ENCODE data around the gene CHRNA4. TPM values are rescaled to one million over a fixed set of nuclear protein-coding genes. Genes with fewer than 3 reads are reported as not detected.

CHRNA4 gene
- polyA plus RNA-seq, 1 donor (not counting 4 experiments of a cell fraction or from before 2014, with no cell fraction given), result not detected

DNA sequence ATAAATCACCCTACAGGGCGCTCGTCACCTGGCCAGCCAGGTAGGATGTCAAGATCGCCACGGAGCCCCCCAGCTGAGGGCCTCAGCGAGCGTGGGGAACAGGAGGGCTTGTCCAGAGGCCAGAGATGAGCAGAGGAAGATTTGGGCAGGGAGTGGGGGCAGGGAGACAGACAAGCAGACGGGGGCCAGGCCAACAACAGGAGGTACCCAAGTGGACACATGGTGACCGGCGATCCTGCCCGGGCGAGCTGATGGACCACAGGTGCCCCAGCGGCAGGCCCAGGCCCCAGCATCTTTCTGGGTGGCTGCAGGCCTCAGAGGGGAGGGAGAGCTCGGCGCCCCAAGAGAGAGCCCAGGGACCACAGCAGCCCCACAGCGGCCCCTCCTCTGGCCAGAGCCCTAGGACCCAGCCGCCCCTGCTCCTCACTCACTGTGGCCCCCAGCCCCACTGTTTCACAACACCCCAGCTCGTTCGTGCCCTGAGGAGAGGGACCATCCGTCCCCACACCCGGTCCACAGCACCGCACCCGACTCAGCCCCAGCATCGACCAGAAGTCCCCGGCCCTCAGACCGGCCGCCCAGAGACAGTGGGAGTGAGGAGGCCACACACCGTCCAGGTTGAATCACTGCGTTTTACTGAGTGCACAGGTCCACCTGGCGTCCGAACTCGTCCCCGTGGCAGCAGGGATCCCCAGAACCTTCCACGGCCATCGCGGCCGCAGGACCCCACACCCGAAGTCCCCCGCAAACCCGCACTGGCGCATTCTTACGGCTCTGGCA lies 38.6 kb upstream of the CHRNA4 start:
- H3K36me3 ChIP-seq (ENCODE audit: control insufficient read depth in 2 of 2, extremely low read depth in 1 of 2, insufficient read depth in 2 of 2, low read length in 2 of 2), result no peaks in the 10 kb centered on the region
- no peaks in the 10 kb centered on the region for H3K79me2 ChIP-seq (ENCODE audit: control insufficient read depth, insufficient read depth, low read length)
- DNase-seq (ENCODE audit: low read depth, low spot score) (no peak), FAIRE-seq (no peak)
- TF ChIP-seq, protein P1, sequence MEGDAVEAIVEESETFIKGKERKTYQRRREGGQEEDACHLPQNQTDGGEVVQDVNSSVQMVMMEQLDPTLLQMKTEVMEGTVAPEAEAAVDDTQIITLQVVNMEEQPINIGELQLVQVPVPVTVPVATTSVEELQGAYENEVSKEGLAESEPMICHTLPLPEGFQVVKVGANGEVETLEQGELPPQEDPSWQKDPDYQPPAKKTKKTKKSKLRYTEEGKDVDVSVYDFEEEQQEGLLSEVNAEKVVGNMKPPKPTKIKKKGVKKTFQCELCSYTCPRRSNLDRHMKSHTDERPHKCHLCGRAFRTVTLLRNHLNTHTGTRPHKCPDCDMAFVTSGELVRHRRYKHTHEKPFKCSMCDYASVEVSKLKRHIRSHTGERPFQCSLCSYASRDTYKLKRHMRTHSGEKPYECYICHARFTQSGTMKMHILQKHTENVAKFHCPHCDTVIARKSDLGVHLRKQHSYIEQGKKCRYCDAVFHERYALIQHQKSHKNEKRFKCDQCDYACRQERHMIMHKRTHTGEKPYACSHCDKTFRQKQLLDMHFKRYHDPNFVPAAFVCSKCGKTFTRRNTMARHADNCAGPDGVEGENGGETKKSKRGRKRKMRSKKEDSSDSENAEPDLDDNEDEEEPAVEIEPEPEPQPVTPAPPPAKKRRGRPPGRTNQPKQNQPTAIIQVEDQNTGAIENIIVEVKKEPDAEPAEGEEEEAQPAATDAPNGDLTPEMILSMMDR (optimal IDR thresholded peaks at IDR 0.05 in 1 of 3, IDR thresholded peaks at IDR 0.05 in 1 of 3, conservative IDR thresholded peaks at IDR 0.05 in 1 of 3; ENCODE audit: extremely low read depth in 1 of 3, insufficient read depth in 2 of 3, low read length in 3 of 3), result no peak
- TF ChIP-seq EZH2 (IDR thresholded peaks at IDR 0.05; ENCODE audit: low read length), result no peak
- dilution Hi-C loops (cut with MboI; ENCODE audit: extremely low pct_ligation_motif_present, low sequenced_read_pairs), result no loop called here
- no peak overlapping the region for H3K4me3 ChIP-seq (ENCODE audit: control insufficient read depth in 2 of 3, extremely low read depth in 1 of 3, insufficient read depth in 2 of 3, low read depth in 1 of 3, low read length in 3 of 3)
- H3K27me3 ChIP-seq (ENCODE audit: control insufficient read depth, extremely low read depth, insufficient read depth, low read length), result peaks cover 10% of the 10 kb centered on the region
- H3K4me1 ChIP-seq (ENCODE audit: control insufficient read depth, extremely low read depth, insufficient read depth, low read length), result no peaks in the 10 kb centered on the region
- no peak overlapping the region for H3K27ac ChIP-seq (ENCODE audit: control insufficient read depth, insufficient read depth, low read length)
- H2AFZ ChIP-seq (ENCODE audit: control insufficient read depth, low read length), result no peak overlapping the region
- no peaks in the 10 kb centered on the region for H3K9me3 ChIP-seq (ENCODE audit: control insufficient read depth, low read depth, low read length)
- H3K4me2 ChIP-seq (ENCODE audit: control insufficient read depth, extremely low read depth, insufficient read depth, low read depth, low read length), result no peak overlapping the region
- no peaks in the 10 kb centered on the region for H4K20me1 ChIP-seq (ENCODE audit: control insufficient read depth, extremely low read depth, insufficient read depth, low read length)
- no peak overlapping the region for H3K9ac ChIP-seq (ENCODE audit: control insufficient read depth, extremely low read depth, insufficient read depth, low read length)
- H3K9me1 ChIP-seq (ENCODE audit: control insufficient read depth, extremely low read depth, insufficient read depth, low read length), result no peaks in the 10 kb centered on the region

DNA sequence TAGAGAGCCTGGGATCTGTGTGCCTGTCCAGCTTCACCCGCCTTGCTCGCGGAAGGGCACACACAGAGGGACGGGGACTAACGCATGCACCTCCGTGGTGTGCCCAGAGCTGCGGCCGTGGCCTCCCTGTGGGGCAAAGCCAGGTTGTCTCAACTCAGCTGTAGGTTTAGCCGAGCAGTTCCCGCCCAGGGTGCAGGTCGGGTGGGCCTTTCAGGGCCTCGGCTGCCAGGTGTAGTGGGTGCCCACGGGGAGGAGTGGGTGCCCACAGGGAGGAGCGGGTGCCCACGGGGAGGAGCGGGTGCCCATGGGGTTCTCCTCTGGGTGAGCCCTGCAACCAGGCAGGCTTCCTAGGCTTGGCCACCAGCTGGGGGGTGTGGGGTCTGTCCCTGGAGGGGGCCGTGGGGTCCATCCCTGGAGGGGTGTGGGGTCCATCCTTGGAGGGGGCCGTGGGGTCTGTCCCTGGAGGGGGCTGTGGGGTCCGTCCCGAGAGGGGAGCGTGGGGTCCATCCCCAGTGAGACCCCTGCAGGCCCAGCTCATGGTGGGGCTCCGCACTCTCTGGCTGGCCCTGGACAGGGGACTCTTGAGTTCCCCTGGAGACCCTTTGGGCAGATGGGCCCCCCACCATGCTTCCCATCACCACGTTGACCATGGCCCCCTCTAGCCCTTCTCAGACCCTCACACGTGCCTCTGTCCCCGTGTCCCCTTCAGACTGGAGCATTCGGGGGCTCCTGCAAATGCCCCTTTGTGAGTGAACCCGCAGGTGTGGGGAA lies 37.8 kb upstream of the CHRNA4 start:
- no peaks in the 10 kb centered on the region for H3K36me3 ChIP-seq (ENCODE audit: control insufficient read depth in 2 of 2, extremely low read depth in 1 of 2, insufficient read depth in 2 of 2, low read length in 2 of 2)
- no peak for DNase-seq (ENCODE audit: low read depth, low spot score)
- peaks cover 14% of the 10 kb centered on the region for H3K27me3 ChIP-seq (ENCODE audit: control insufficient read depth, extremely low read depth, insufficient read depth, low read length)
- no peak overlapping the region for H3K9ac ChIP-seq (ENCODE audit: control insufficient read depth, extremely low read depth, insufficient read depth, low read length)
- H3K27ac ChIP-seq (ENCODE audit: control insufficient read depth, insufficient read depth, low read length), result no peak overlapping the region
- no peak overlapping the region for H2AFZ ChIP-seq (ENCODE audit: control insufficient read depth, low read length)
- H4K20me1 ChIP-seq (ENCODE audit: control insufficient read depth, extremely low read depth, insufficient read depth, low read length), result no peaks in the 10 kb centered on the region
- dilution Hi-C loops (cut with MboI; ENCODE audit: extremely low pct_ligation_motif_present, low sequenced_read_pairs), result no loop called here
- no peaks in the 10 kb centered on the region for H3K9me1 ChIP-seq (ENCODE audit: control insufficient read depth, extremely low read depth, insufficient read depth, low read length)
- TF ChIP-seq EZH2 (IDR thresholded peaks at IDR 0.05; ENCODE audit: low read length), result no peak
- TF ChIP-seq, protein P1 (optimal IDR thresholded peaks at IDR 0.05 in 1 of 3, IDR thresholded peaks at IDR 0.05 in 1 of 3, conservative IDR thresholded peaks at IDR 0.05 in 1 of 3; ENCODE audit: extremely low read depth in 1 of 3, insufficient read depth in 2 of 3, low read length in 3 of 3), result no peak
- no peak overlapping the region for H3K4me2 ChIP-seq (ENCODE audit: control insufficient read depth, extremely low read depth, insufficient read depth, low read depth, low read length)
- no peaks in the 10 kb centered on the region for H3K4me1 ChIP-seq (ENCODE audit: control insufficient read depth, extremely low read depth, insufficient read depth, low read length)
- H3K9me3 ChIP-seq (ENCODE audit: control insufficient read depth, low read depth, low read length), result no peaks in the 10 kb centered on the region
- FAIRE-seq, result no peak
- H3K4me3 ChIP-seq (ENCODE audit: control insufficient read depth in 2 of 3, extremely low read depth in 1 of 3, insufficient read depth in 2 of 3, low read depth in 1 of 3, low read length in 3 of 3), result no peak overlapping the region
- no peaks in the 10 kb centered on the region for H3K79me2 ChIP-seq (ENCODE audit: control insufficient read depth, insufficient read depth, low read length)
